Left lobe of liver (tissue), 2 donors: ENCODE measurements around the gene TSHZ3. TPM values are rescaled to one million over a fixed set of nuclear protein-coding genes. Genes with fewer than 3 reads are reported as not detected.

Experiments used
- ATAC-seq: fragments of 200-7000 bp; cut with Tn5 transposase; one replicate; pipeline ENCODE4 v1.9.1; 2020; ENCODE audit warnings: mild to moderate bottlenecking, moderate library complexity
- DNase-seq: peaks from one replicate; pipeline ENCODE4 v3.0.0-alpha.2; 2020; ENCODE audit warnings: low spot score
- total RNA-seq: library from RNA; stranded (reverse); gene quantifications from one replicate; pipeline ENCODE4 v1.2.1, GENCODE V29; 2021
- donor health status: DM: no; HTN: no; CAD: no; lungs with moderate emphysema.
- donor health status: DM: no; HTN: yes; CAD: no.

The TSHZ3 gene
- total RNA-seq, 1 donor from 2014 or later = 1.1 TPM

- DNase-seq = no peak
Observed at GRCh38 chr19:31354316-31354715, 5.1 kb upstream of the TSHZ3 start.

GRCh38 chr19:31353833-31354232 is 4.6 kb upstream of the TSHZ3 start:
- DNase-seq = no peak

More at GRCh38 chr19:31354316-31354715, 5.1 kb upstream of the TSHZ3 start:
- ATAC-seq = no peak

GRCh38 chr19:31352782-31353651 is 3.8 kb upstream of the TSHZ3 start:
- no peak for ATAC-seq

More at GRCh38 chr19:31353833-31354232, 4.6 kb upstream of the TSHZ3 start:
- ATAC-seq = no peak

GRCh38 chr19:31352296-31352781 is 3.1 kb upstream of the TSHZ3 start:
- no peak for DNase-seq

More at GRCh38 chr19:31352782-31353651, 3.8 kb upstream of the TSHZ3 start:
- DNase-seq = no peak

GRCh38 chr19:31351855-31352195 is 2.6 kb upstream of the TSHZ3 start:
- ATAC-seq (no peak), DNase-seq (no peak)

More at GRCh38 chr19:31352296-31352781, 3.1 kb upstream of the TSHZ3 start:
- ATAC-seq = no peak

GRCh38 chr19:31351056-31351854 is 2.0 kb upstream of the TSHZ3 start:
- no peak for DNase-seq
- ATAC-seq = no peak

- DNase-seq = peak; percentile 58
Observed at GRCh38 chr19:31350693-31351055, 1.4 kb upstream of the TSHZ3 start.

GRCh38 chr19:31350033-31350692 is 927 bp upstream of the TSHZ3 start:
- DNase-seq = no peak
- peak; percentile 16 for ATAC-seq

More at GRCh38 chr19:31350693-31351055, 1.4 kb upstream of the TSHZ3 start:
- peak; percentile 66 for ATAC-seq

GRCh38 chr19:31348481-31349159 is 616 bp downstream of the TSHZ3 start:
- no peak for DNase-seq
- ATAC-seq = peak; percentile 6

GRCh38 chr19:31347828-31348392 is 1.3 kb downstream of the TSHZ3 start:
- DNase-seq = no peak
- no peak for ATAC-seq

GRCh38 chr19:31347354-31347753 is 1.9 kb downstream of the TSHZ3 start:
- ATAC-seq = no peak

GRCh38 chr19:31346184-31347059 is 2.8 kb downstream of the TSHZ3 start:
- DNase-seq (no peak), ATAC-seq (no peak)

More at GRCh38 chr19:31347354-31347753, 1.9 kb downstream of the TSHZ3 start:
- no peak for DNase-seq

GRCh38 chr19:31344403-31344802 is 4.8 kb downstream of the TSHZ3 start:
- ATAC-seq = no peak
- DNase-seq = no peak

GRCh38 chr19:31342926-31343325 is 6.3 kb downstream of the TSHZ3 start:
- DNase-seq = no peak
- no peak for ATAC-seq

GRCh38 chr19:31340042-31341025 is 8.9 kb downstream of the TSHZ3 start:
- DNase-seq (peak; percentile 6), ATAC-seq (no peak)

GRCh38 chr19:31339411-31339810 is 9.8 kb downstream of the TSHZ3 start:
- DNase-seq (peak; percentile 18), ATAC-seq (no peak)

- peak; percentile 71 for ATAC-seq
- DNase-seq = peak; percentile 42
Observed at GRCh38 chr19:31338069-31338776, 11.0 kb downstream of the TSHZ3 start.
